GM08714 (cell line): ENCODE data around the gene ACMSD.
"Not testable (repeated sequence)": the region's sequence is repeated elsewhere in the genome, so short reads cannot be mapped to it uniquely, and the experiment has no call there.

Experiments used
- H3K4me3 ChIP-seq: fragments of 200-500 bp; sonication (Bioruptor generic); 2 replicates; pipeline ENCODE4 v1.5.1; 2014; ENCODE audit warnings: mild to moderate bottlenecking, low read length, inconsistent platforms
- ZNF274 ChIP-seq: IDR thresholded peaks from 2 replicates; pipeline ENCODE4 v1.6.1; 2012; ENCODE audit warnings: mild to moderate bottlenecking, low read depth, low read length

The ACMSD gene

DNA sequence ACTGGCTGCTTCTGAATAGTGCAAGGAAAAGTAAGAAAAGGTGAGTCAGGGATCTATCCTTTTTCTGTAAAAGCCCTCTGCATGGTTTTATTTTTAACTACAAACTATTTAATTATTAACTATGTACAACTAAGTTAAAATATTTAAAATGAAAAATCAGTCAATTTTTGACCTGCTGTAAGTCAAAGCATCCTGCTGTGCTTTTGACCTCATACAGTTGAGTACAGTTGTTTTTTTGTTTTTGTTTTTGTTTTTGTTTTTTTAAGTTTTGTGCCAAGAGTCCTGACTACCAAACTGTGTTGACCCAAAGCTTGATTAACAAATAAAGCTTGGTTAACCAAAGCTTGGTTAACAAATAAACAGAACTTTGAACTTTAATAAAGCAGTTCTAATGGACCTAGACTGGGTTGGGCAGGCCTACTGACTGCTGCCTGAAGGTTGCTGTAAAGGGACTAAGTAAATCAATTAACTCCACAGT, at the start of gene ACMSD:
TSS of gene ACMSD (plus strand) at position 474 of the 478 bp plus-strand sequence. CDS start 67 bp downstream, outside the sequence.
- H3K4me3 ChIP-seq = no peak within 1 kb of the TSS
- TF ChIP-seq ZNF274 = no peak

DNA sequence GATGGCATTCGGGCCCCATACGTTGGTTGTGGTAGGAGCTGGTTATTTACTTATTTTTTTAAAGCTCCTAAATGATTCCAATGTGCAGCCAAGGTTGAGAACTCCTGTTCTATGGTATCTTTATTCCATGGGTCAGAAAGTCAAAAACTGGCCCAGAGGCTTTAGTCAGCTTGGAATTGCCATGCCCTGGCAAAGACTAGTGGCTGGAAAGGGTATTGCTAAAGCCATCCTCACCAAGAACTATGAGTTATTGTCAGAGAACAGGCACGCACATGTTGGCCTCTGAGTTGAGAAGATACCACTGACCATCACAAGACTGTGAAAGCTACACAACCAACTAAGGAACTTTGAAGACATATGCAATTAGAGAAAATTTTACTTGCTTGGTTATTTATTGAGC, 47.9 kb upstream of the ACMSD start:
- no peak for TF ChIP-seq ZNF274

DNA sequence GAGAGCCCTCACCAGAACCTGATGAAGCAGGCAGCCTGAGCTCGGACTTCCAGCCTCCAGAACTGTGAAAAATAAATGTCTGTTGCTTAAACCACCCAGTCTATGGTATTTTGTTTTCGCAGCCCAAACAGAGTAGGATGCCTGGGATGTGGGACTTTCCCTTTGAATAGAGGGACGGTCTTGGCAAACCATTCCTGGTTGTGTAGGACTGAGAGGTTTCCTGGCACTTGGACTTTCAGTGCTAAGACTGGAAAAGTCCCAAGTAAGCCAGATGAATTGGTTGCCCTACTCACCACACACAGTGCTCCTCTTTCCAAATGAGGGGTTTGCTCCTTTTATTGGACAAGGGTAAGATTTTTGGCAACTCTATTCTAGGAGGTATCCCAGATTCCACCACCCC, 46.8 kb upstream of the ACMSD start:
- H3K4me3 ChIP-seq = no peak overlapping the region
- no peak for TF ChIP-seq ZNF274

More for the DNA sequence above, 47.9 kb upstream of the ACMSD start:
- no peak overlapping the region for H3K4me3 ChIP-seq

DNA sequence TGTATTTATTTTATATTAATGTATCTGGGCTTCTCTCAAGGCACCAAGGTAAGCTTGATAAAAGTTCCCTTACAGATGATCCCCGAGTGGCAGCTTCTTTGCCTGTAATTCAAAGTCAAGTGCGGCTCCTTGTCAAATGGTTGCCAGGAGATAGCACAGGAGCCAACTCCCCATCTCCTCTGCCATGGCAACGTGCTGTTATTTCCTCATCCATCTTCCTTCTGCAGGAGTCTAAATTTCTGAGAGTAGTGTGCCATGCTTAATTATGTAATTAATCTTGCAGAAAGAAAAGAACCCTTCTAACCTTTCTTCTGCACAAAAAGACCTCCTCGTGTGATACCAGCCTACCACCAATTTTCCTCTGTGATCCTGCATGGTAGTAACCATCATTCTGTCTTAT, 46.2 kb upstream of the ACMSD start:
- no peak overlapping the region for H3K4me3 ChIP-seq
- no peak for TF ChIP-seq ZNF274

DNA sequence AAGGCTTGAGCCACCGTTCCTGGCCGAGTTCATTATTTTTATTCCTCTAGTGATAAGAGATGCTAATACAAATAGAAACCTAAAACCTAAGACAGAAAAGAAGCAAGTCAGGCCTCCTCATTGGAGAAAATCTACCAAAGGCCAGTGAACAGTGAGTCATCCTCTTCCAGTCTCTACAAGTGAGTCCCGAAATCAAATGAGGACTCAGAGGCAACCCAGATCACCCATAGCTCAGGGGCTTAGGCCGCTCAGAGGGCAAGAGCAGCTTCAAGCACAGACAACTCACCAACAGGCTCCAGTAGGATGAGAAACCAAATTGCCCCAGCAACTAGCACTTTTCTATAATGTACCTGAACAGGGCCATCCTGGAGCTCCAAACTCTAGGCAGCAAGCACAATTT, 42.7 kb upstream of the ACMSD start:
- no peak for TF ChIP-seq ZNF274
- H3K4me3 ChIP-seq = no peak overlapping the region

DNA sequence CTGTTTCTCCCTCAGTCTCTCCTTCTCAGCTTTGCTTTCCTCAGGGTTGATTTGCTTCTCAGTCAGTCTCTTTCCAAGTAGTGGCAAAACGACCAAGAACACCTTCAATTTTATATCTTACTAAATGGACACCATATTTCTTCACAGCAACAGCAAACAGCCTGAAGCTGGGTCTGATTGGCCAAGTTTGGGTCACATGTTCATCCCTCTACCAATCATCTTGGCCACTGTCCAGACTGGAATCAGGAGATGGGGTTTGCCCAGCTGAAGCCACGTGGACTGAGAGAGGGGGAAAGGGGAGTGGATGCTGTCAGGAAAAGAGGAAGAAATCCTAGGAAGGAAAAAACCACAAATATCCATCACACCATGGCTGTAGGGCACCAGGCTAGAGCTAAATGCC, 42.0 kb upstream of the ACMSD start:
- no peak for TF ChIP-seq ZNF274

DNA sequence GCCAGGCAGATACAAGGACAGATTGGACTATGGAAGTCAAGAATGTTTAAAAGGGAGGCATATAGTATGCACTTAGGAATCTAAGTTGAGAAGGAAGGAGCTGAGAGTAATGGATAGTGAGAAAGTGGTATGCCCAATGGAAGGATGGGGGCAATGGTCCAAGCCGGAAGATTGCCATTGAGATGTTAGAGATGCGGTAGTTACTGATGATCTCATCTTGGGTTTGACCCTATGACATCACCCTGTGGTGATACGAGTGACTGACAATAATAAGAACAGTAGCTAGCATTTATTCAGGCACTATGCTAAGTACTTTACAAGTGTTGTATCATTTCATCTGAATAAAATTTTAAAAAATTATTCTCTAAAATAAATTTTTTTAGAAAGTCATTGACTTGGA, 38.5 kb upstream of the ACMSD start:
- no peak overlapping the region for H3K4me3 ChIP-seq
- no peak for TF ChIP-seq ZNF274

More for the DNA sequence above, 42.0 kb upstream of the ACMSD start:
- H3K4me3 ChIP-seq = no peak overlapping the region

DNA sequence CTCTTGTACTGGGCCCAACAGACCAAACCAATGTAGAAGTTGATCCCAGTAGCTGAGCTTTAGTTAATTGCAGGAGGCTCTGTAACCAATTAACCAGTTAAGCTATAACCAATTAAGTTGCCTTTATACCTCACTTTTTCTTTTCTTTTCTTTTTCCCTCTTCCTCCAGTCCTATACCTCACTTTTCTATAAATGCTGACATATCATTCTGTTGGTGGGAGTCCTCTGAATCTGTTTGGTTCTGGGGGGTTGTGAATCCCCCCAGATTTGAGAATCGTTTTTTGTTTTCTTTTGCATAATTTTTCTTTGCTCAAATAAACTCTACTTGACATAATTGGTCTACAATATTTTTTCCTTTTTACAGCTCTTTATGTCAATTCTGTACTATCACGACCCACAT, 38.1 kb upstream of the ACMSD start:
- no peak overlapping the region for H3K4me3 ChIP-seq
- no peak for TF ChIP-seq ZNF274

DNA sequence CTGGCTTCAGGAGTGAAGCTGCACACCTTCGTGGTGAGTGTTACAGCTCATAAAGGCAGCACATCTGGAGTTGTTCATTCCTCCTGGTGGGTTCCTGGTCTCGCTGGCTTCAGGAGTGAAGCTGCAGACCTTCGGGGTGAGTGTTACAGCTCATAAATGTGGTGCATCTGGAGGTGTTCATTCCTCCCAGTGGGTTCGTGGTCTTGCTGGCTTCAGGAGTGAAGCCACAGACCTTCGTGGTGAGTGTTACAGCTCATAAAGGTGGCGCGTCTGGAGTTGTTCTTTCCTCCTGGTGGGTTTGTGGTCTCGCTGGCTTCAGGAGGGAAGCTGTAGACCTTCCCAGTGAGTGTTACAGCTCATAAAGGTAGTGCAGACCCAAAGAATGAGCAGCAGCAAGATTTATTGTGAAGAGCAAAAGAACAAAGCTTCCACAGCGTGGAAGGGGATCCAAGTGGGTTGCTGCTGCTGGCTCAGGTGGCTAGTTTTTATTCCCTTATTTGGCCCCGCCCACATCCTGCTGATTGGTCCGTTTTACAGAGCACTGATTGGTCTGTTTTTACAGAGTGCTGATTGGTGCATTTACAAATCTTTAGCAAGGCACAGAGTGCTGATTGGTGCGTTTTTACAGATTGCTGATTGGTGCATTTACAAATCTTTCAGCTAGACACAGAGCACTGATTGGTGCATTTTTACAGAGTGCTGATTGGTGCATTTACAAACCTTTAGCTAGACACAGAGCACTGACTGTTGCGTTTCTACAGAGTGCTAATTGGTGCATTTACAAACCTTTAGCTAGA, 34.6 kb upstream of the ACMSD start:
- not testable (repeated sequence) for H3K4me3 ChIP-seq

DNA sequence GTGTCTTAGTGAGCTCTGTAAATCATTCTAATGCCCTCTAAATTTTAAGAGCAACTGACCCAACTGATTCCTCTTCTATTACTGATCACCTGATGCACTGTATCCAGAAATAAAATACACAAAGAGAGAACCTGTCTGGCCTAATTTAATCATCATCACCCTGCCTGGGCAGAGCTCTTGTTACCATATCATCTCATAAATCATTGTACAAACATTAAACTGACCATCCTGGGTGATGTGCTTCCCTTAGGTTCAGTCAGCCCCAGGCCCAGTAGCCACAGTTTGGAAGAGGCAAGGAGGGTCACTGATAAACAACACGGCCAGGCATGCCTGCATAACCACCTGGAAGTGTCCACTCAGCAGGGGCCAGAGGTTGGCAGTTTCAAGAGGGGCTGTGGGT, 22.7 kb upstream of the ACMSD start:
- no peak for TF ChIP-seq ZNF274
- no peak overlapping the region for H3K4me3 ChIP-seq

DNA sequence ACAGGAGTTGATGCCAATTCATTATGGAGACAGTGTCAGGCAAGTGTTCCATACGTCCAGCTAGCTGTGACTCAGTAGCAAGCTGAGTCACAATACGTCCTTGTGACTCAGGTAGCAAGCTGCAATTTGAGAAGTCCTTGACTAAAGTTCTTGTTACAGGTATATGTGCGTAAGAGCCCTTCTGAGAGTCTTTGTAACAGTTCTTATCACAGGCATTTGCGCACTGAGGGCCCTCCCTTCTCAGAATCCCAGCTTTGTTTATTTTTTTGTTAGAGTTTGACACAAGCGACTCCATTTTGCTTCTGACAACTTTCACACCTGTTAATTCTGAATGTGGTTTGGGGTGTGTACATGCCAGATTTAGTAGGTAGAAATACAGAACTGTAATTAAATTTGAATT, 20.1 kb upstream of the ACMSD start:
- no peak for TF ChIP-seq ZNF274
- H3K4me3 ChIP-seq = no peak overlapping the region

DNA sequence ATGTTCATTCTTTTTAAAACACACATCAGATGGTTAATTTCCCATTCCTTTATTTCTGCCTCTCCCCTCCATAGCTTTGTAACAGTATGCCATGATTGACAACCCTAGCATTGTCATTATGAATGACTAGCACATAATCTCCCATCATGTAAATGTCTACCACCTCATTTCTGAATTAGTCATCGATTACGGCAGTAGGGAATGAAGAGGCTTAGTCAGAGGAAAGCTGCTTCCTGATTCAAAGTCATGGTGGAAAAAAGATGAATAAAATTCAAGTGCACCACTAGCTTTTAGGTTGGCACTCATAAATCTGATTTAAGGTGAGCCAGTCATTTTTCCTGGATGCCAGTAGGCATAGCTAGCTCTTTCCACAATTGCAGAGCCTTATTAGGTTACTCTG, 19.1 kb upstream of the ACMSD start:
- no peak for TF ChIP-seq ZNF274
- no peak overlapping the region for H3K4me3 ChIP-seq

DNA sequence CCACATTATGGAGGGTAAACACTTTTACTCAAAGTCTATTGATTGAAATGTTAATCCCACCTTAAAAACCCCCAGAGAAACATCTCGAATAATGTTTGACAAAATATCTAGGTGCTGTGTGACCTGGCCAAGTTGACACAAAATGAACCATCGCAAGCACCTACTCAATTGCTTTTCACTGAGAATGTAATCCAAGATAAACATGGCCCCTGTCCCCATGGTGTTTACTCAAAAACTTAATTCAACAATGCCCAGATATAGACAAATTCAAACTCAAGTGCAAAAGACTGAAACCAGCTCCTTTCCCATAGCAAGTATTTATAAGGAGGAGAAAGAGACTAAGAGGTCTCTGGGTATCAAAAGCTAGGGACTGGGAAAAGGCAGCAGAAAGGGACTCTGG, 15.0 kb upstream of the ACMSD start:
- TF ChIP-seq ZNF274 = no peak
- no peak overlapping the region for H3K4me3 ChIP-seq

DNA sequence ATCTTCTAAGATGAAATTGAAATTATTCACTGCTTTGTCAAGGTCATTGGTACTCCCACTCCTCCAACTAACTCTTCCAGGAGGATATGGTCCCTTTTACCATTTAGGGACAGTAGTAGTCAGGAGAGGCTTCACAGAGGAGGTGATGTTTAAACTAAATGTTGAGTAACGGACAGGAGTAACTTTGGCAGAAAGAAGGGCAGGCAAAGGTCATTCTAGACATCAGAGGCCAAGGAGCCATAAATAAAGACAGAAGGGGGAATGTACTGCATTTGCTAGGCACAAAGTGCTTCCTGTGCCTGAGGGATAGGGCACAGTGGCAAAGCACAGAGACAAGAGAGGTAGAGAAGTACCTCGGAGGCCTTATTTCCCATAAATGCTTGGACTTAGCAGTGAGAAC, 14.6 kb upstream of the ACMSD start:
- no peak overlapping the region for H3K4me3 ChIP-seq
- no peak for TF ChIP-seq ZNF274

DNA sequence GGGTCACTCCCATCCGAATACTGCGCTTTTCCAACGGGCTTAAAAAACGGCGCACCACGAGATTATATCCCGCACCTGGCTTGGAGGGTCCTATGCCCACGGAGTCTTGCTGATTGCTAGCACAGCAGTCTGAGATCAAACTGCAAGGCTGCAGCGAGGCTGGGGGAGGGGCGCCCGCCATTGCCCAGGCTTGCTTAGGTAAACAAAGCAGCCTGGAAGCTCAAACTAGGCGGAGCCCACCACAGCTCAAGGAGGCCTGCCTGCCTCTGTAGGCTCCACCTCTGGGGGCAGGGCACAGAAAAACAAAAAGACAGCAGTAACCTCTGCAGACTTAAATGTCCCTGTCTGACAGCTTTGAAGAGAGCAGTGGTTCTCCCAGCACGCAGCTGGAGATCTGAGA, 12.7 kb upstream of the ACMSD start:
- not testable (repeated sequence) for H3K4me3 ChIP-seq

DNA sequence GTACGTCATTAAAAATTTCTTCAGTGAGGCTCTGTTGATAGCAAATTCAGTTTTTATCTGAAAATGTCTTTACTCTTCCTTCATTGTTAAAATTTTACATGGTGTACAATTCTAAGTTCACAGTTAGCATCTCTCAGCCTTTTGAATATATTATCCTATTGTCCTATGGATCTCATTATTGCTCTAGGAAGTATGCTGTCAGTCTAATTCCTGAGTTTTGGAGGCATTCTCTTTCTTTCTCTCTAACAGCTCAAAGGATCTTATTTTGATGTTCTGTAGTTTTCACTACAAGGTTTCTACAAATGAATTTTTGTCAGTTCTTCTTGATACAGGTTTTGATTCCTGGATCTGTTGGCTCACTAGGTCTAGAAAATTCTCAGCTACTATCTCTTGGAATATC, 2.9 kb upstream of the ACMSD start:
- TF ChIP-seq ZNF274 = no peak
- H3K4me3 ChIP-seq = no peak overlapping the region
